Dendritic cell treated with granulocyte-macrophage colony-stimulating factor and Interleukin-4, amounts not matched to agents 40 ng/mL and 50 ng/mL, for 4 days (primary cell): ENCODE data around the gene SIK3.

ENCODE experiments used
- H3K27ac Mint-ChIP-seq: one replicate; pipeline ENCODE4 v1.8.0; 2022; ENCODE audit warnings: mild to moderate bottlenecking, mixed read lengths
- H3K27me3 Mint-ChIP-seq: one replicate; pipeline ENCODE4 v1.8.0; 2022; ENCODE audit warnings: mild to moderate bottlenecking, mixed read lengths
- H3K36me3 Mint-ChIP-seq: one replicate; pipeline ENCODE4 v1.8.0; 2022; ENCODE audit warnings: low read depth, mixed read lengths
- H3K4me1 Mint-ChIP-seq: one replicate; pipeline ENCODE4 v1.8.0; 2022; ENCODE audit warnings: low read depth, mixed read lengths
- H3K4me3 Mint-ChIP-seq: one replicate; pipeline ENCODE4 v1.8.0; 2022; ENCODE audit warnings: mild to moderate bottlenecking, moderate library complexity, mixed read lengths
- H3K9me3 Mint-ChIP-seq: one replicate; pipeline ENCODE4 v1.8.0; 2022; ENCODE audit warnings: mixed read lengths
- intact Hi-C: fragments of 100-400 bp; cut with micrococcal nuclease; formaldehyde crosslinking; loops from one replicate; pipeline ENCODE4 v1.15.0; 2022

SIK3 gene

GRCh38 chr11:116869610-116870009, 228.6 kb downstream of the SIK3 start:
- Mint-ChIP-seq H3K4me1 (peaks cover 12% of the 10 kb centered on the region), H3K27ac (peak overlapping the region; percentile 14), H3K36me3 (peaks cover 99% of the 10 kb centered on the region), H3K9me3 (no peaks in the 10 kb centered on the region), H3K27me3 (no peaks in the 10 kb centered on the region), H3K4me3 (no peak overlapping the region)
- intact Hi-C loops: loop anchor here (10.0 kb wide), 1 partner anchor 355 kb away; no protein-coding TSS in a partner anchor

- H3K27ac Mint-ChIP-seq: no peak overlapping the region
- intact Hi-C loops: no loop called here
- H3K36me3 Mint-ChIP-seq: peaks cover 99% of the 10 kb centered on the region
- peaks cover 12% of the 10 kb centered on the region for H3K4me1 Mint-ChIP-seq
- no peaks in the 10 kb centered on the region for H3K27me3 Mint-ChIP-seq
- no peak overlapping the region for H3K4me3 Mint-ChIP-seq
- no peaks in the 10 kb centered on the region for H3K9me3 Mint-ChIP-seq
These were observed 230.2 kb downstream of the SIK3 start for GRCh38 chr11:116868066-116868465.

- Mint-ChIP-seq H3K4me1 (peaks cover 12% of the 10 kb centered on the region), H3K4me3 (no peak overlapping the region), H3K27ac (no peak overlapping the region), H3K36me3 (peaks cover 99% of the 10 kb centered on the region), H3K9me3 (no peaks in the 10 kb centered on the region), H3K27me3 (no peaks in the 10 kb centered on the region)
- intact Hi-C loops: no loop called here
These were observed 230.6 kb downstream of the SIK3 start for GRCh38 chr11:116867619-116868018.

- Mint-ChIP-seq H3K27ac (no peak overlapping the region), H3K9me3 (no peaks in the 10 kb centered on the region), H3K4me1 (peaks cover 11% of the 10 kb centered on the region), H3K4me3 (no peak overlapping the region), H3K27me3 (no peaks in the 10 kb centered on the region), H3K36me3 (peaks cover 99% of the 10 kb centered on the region)
- intact Hi-C loops: no loop called here
These were observed 231.3 kb downstream of the SIK3 start for GRCh38 chr11:116866804-116867455.

- no peaks in the 10 kb centered on the region for H3K9me3 Mint-ChIP-seq
- intact Hi-C loops: no loop called here
- peaks cover 99% of the 10 kb centered on the region for H3K36me3 Mint-ChIP-seq
- H3K4me3 Mint-ChIP-seq: no peak overlapping the region
- H3K27me3 Mint-ChIP-seq: no peaks in the 10 kb centered on the region
- no peak overlapping the region for H3K27ac Mint-ChIP-seq
- H3K4me1 Mint-ChIP-seq: no peaks in the 10 kb centered on the region
These were observed 232.5 kb downstream of the SIK3 start for GRCh38 chr11:116865696-116866095.

GRCh38 chr11:116864531-116864930, 233.7 kb downstream of the SIK3 start:
- H3K27ac Mint-ChIP-seq: no peak overlapping the region
- H3K27me3 Mint-ChIP-seq: no peaks in the 10 kb centered on the region
- H3K9me3 Mint-ChIP-seq: no peaks in the 10 kb centered on the region
- intact Hi-C loops: no loop called here
- peaks cover 99% of the 10 kb centered on the region for H3K36me3 Mint-ChIP-seq
- H3K4me1 Mint-ChIP-seq: peaks cover 1% of the 10 kb centered on the region
- H3K4me3 Mint-ChIP-seq: no peak overlapping the region

GRCh38 chr11:116862951-116863350, 235.3 kb downstream of the SIK3 start:
- no peak overlapping the region for H3K27ac Mint-ChIP-seq
- peaks cover 15% of the 10 kb centered on the region for H3K4me1 Mint-ChIP-seq
- no peaks in the 10 kb centered on the region for H3K27me3 Mint-ChIP-seq
- H3K9me3 Mint-ChIP-seq: no peaks in the 10 kb centered on the region
- no peak overlapping the region for H3K4me3 Mint-ChIP-seq
- peaks cover 99% of the 10 kb centered on the region for H3K36me3 Mint-ChIP-seq
- intact Hi-C loops: no loop called here

- no peaks in the 10 kb centered on the region for H3K9me3 Mint-ChIP-seq
- H3K27ac Mint-ChIP-seq: no peak overlapping the region
- H3K36me3 Mint-ChIP-seq: peaks cover 99% of the 10 kb centered on the region
- H3K4me1 Mint-ChIP-seq: peaks cover 15% of the 10 kb centered on the region
- intact Hi-C loops: no loop called here
- no peaks in the 10 kb centered on the region for H3K27me3 Mint-ChIP-seq
- no peak overlapping the region for H3K4me3 Mint-ChIP-seq
These were observed 236.0 kb downstream of the SIK3 start for GRCh38 chr11:116862185-116862584.

- intact Hi-C loops: no loop called here
- H3K36me3 Mint-ChIP-seq: peaks cover 99% of the 10 kb centered on the region
- peaks cover 17% of the 10 kb centered on the region for H3K4me1 Mint-ChIP-seq
- no peak overlapping the region for H3K4me3 Mint-ChIP-seq
- no peak overlapping the region for H3K27ac Mint-ChIP-seq
- H3K9me3 Mint-ChIP-seq: no peaks in the 10 kb centered on the region
- no peaks in the 10 kb centered on the region for H3K27me3 Mint-ChIP-seq
These were observed 236.7 kb downstream of the SIK3 start for GRCh38 chr11:116861539-116861938.

GRCh38 chr11:116860303-116860702, 237.9 kb downstream of the SIK3 start:
- Mint-ChIP-seq H3K36me3 (peaks cover 96% of the 10 kb centered on the region), H3K27ac (no peak overlapping the region), H3K9me3 (no peaks in the 10 kb centered on the region), H3K27me3 (no peaks in the 10 kb centered on the region), H3K4me1 (peaks cover 28% of the 10 kb centered on the region), H3K4me3 (no peak overlapping the region)
- intact Hi-C loops: no loop called here

GRCh38 chr11:116859175-116859574, 239.1 kb downstream of the SIK3 start:
- H3K36me3 Mint-ChIP-seq: peaks cover 89% of the 10 kb centered on the region
- H3K27ac Mint-ChIP-seq: no peak overlapping the region
- no peaks in the 10 kb centered on the region for H3K9me3 Mint-ChIP-seq

GRCh38 chr11:116857936-116858335, 240.3 kb downstream of the SIK3 start:
- H3K9me3 Mint-ChIP-seq: no peaks in the 10 kb centered on the region
- H3K27ac Mint-ChIP-seq: no peak overlapping the region
- H3K27me3 Mint-ChIP-seq: no peaks in the 10 kb centered on the region
- H3K4me1 Mint-ChIP-seq: peaks cover 50% of the 10 kb centered on the region
- intact Hi-C loops: no loop called here
- H3K4me3 Mint-ChIP-seq: no peak overlapping the region
- peaks cover 77% of the 10 kb centered on the region for H3K36me3 Mint-ChIP-seq

More at GRCh38 chr11:116859175-116859574, 239.1 kb downstream of the SIK3 start:
- Mint-ChIP-seq H3K4me3 (no peak overlapping the region), H3K4me1 (peaks cover 38% of the 10 kb centered on the region), H3K27me3 (no peaks in the 10 kb centered on the region)
- intact Hi-C loops: no loop called here

- intact Hi-C loops: no loop called here
- Mint-ChIP-seq H3K27me3 (no peaks in the 10 kb centered on the region), H3K4me3 (no peak overlapping the region), H3K9me3 (no peaks in the 10 kb centered on the region), H3K36me3 (peaks cover 72% of the 10 kb centered on the region), H3K4me1 (peaks cover 56% of the 10 kb centered on the region), H3K27ac (no peak overlapping the region)
These were observed 240.9 kb downstream of the SIK3 start for GRCh38 chr11:116857316-116857715.

- no peak overlapping the region for H3K4me3 Mint-ChIP-seq
- intact Hi-C loops: no loop called here
- H3K27me3 Mint-ChIP-seq: no peaks in the 10 kb centered on the region
- H3K4me1 Mint-ChIP-seq: peaks cover 65% of the 10 kb centered on the region
- no peaks in the 10 kb centered on the region for H3K9me3 Mint-ChIP-seq
- H3K36me3 Mint-ChIP-seq: peaks cover 63% of the 10 kb centered on the region
- H3K27ac Mint-ChIP-seq: peak overlapping the region; percentile 88
These were observed 241.8 kb downstream of the SIK3 start for GRCh38 chr11:116856423-116856822.

GRCh38 chr11:116855413-116855812, 242.8 kb downstream of the SIK3 start:
- H3K27me3 Mint-ChIP-seq: no peaks in the 10 kb centered on the region
- no peak overlapping the region for H3K4me3 Mint-ChIP-seq
- H3K27ac Mint-ChIP-seq: peak overlapping the region; percentile 88
- H3K36me3 Mint-ChIP-seq: peaks cover 53% of the 10 kb centered on the region
- H3K4me1 Mint-ChIP-seq: peaks cover 72% of the 10 kb centered on the region
- no peaks in the 10 kb centered on the region for H3K9me3 Mint-ChIP-seq
- intact Hi-C loops: no loop called here
